ENCODE data around the gene SLC25A21. TPM values are rescaled to one million over a fixed set of nuclear protein-coding genes. Genes with fewer than 3 reads are reported as not detected.

The SLC25A21 gene
- total RNA-seq, 4 donors from 2014 or later = 2.0 TPM; not detected in 3

DNA sequence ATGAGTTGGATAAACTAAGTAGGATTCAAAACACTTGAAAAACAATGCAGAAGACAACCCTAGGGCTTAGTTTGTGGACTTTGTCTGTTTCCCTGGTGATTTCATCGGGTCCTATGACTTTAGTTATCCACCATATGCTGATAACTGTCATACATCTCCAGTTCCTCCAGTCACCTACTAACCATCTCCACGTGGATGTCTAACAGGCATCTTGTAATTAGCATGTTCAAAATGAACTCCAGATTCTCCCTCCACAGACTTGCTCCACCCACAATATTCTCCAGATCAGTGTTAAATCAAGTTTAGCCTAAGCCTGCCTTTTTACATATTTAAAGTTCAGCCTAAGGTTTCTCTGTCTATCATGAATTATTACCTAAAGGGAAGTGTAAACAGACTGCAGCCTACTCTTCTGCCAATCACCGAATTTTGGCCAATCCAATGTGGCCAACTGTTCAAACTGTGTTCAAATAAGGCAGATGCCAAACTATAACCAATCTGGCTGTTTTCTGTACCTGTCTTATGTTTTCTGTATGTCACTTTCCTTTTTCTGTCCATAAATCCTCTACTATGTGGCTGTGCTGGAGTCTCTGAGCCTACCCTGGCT lies 423.7 kb downstream of the SLC25A21 start:
- TF ChIP-seq POLR2A (IDR thresholded peaks at IDR 0.05) = no peak
- no peaks in the 10 kb centered on the region for H3K36me3 ChIP-seq
- WGBS = 51% methylated on average over 3 of the region's 3 CpGs
- DNase-seq (ENCODE audit: low spot score in 2 of 2) = no peak
- H3K4me1 ChIP-seq = no peaks in the 10 kb centered on the region
- no peak overlapping the region for H3K4me3 ChIP-seq
- H3K27ac ChIP-seq = no peak overlapping the region
- peaks cover 6% of the 10 kb centered on the region for H3K9me3 ChIP-seq
- H3K27me3 ChIP-seq = no peaks in the 10 kb centered on the region

DNA sequence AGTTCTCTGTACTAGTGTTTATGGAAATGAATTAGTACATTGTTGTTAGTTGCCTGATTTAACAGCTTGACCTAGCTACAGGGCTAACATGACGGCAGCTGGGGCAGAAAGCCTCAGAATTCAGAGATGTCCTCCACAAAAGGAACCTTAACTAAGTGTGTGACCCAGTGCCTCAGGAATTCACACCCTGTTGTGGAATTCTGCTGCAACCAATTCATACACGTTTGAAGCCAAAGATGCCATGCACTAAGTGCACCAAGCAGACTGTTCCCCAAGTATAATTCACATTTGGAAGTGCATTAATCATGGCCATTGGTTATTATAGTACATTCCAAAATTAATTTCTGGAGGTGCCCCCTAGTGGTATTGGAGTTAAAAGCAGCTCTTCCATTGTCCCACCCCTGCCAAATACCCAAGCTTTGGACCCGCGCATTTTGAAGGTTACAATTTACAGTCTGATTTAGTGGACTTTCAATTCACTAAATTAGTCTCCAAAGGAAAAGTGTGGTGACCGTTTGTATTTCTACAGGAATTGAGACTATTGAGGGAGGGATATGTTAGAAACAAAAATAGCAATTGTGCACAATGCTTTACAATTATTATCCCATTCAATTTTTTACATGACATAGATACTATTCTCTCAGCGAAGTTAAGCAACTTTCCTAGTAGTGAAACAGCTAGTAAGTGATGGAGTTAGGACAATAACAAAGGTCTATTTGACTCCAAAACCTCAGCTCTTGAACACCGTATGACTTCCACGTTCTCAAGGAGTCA lies 424.8 kb downstream of the SLC25A21 start:
- H3K4me1 ChIP-seq = no peaks in the 10 kb centered on the region
- TF ChIP-seq POLR2A (IDR thresholded peaks at IDR 0.05) = no peak
- TF ChIP-seq, protein P1, sequence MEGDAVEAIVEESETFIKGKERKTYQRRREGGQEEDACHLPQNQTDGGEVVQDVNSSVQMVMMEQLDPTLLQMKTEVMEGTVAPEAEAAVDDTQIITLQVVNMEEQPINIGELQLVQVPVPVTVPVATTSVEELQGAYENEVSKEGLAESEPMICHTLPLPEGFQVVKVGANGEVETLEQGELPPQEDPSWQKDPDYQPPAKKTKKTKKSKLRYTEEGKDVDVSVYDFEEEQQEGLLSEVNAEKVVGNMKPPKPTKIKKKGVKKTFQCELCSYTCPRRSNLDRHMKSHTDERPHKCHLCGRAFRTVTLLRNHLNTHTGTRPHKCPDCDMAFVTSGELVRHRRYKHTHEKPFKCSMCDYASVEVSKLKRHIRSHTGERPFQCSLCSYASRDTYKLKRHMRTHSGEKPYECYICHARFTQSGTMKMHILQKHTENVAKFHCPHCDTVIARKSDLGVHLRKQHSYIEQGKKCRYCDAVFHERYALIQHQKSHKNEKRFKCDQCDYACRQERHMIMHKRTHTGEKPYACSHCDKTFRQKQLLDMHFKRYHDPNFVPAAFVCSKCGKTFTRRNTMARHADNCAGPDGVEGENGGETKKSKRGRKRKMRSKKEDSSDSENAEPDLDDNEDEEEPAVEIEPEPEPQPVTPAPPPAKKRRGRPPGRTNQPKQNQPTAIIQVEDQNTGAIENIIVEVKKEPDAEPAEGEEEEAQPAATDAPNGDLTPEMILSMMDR (IDR thresholded peaks at IDR 0.05) = peak in 1 of 2 donors; percentile 13
- 64% methylated on average over 8 of the region's 8 CpGs for WGBS
- no peak for DNase-seq (ENCODE audit: low spot score in 2 of 2)
- peaks cover 6% of the 10 kb centered on the region for H3K9me3 ChIP-seq
- H3K36me3 ChIP-seq = no peaks in the 10 kb centered on the region
- no peaks in the 10 kb centered on the region for H3K27me3 ChIP-seq
- H3K4me3 ChIP-seq = no peak overlapping the region
- H3K27ac ChIP-seq = no peak overlapping the region

DNA sequence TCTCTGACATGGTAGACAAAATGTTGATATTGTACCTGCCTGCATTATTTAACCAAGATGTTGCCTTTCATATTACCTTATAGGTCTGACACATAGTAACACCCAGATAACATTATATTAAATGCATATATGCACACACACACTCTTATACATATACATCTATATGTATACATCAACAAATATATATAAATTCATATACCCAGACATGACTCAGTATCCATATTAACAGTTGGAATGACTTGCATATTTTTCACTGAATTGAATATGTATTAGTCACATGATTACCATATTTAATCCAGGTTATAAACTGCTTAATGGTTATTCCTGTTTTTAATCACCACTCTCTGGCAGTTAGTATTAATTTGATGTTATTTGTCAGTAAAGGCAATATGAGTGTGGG lies 425.5 kb downstream of the SLC25A21 start:
- no peak overlapping the region for H3K27ac ChIP-seq
- no peaks in the 10 kb centered on the region for H3K36me3 ChIP-seq
- H3K27me3 ChIP-seq = no peaks in the 10 kb centered on the region
- H3K4me3 ChIP-seq = no peak overlapping the region
- TF ChIP-seq, protein P1 (IDR thresholded peaks at IDR 0.05) = no peak
- TF ChIP-seq EP300 (IDR thresholded peaks at IDR 0.05) = no peak
- TF ChIP-seq POLR2AphosphoS5 (IDR thresholded peaks at IDR 0.05) = no peak
- TF ChIP-seq POLR2A (IDR thresholded peaks at IDR 0.05) = no peak
- H3K4me1 ChIP-seq = no peaks in the 10 kb centered on the region
- no peak for DNase-seq (ENCODE audit: low spot score in 2 of 2)
- H3K9me3 ChIP-seq = peaks cover 6% of the 10 kb centered on the region

DNA sequence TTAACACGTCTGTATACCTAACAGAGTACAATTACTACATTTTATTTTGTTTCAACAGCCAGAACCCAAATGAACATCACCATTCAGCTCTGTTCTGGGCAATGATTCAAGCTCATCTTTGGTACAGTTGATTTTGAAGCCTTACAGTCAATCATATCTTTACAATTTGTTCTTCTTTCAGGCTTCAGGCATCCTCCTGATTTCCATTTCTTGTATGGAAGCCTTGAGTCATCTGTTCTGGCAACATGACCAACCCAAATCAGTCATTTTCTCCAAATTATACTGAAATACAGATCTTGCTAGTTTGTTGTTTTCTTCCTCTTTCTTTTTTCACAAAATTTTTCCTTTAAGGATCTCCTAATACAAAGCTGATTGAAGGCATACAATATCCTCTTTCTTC lies 430.5 kb downstream of the SLC25A21 start:
- TF ChIP-seq EP300 (IDR thresholded peaks at IDR 0.05) (no peak), POLR2A (IDR thresholded peaks at IDR 0.05) (no peak), POLR2AphosphoS5 (IDR thresholded peaks at IDR 0.05) (no peak)
- TF ChIP-seq, protein P1 (IDR thresholded peaks at IDR 0.05) = no peak
- 35% methylated on average over 1 of the region's 1 CpG for WGBS
- no peaks in the 10 kb centered on the region for H3K27me3 ChIP-seq
- no peak overlapping the region for H3K27ac ChIP-seq
- no peak overlapping the region for H3K4me3 ChIP-seq
- no peaks in the 10 kb centered on the region for H3K36me3 ChIP-seq
- no peaks in the 10 kb centered on the region for H3K4me1 ChIP-seq
- peaks cover 6% of the 10 kb centered on the region for H3K9me3 ChIP-seq
- no peak for DNase-seq (ENCODE audit: low spot score in 2 of 2)

DNA sequence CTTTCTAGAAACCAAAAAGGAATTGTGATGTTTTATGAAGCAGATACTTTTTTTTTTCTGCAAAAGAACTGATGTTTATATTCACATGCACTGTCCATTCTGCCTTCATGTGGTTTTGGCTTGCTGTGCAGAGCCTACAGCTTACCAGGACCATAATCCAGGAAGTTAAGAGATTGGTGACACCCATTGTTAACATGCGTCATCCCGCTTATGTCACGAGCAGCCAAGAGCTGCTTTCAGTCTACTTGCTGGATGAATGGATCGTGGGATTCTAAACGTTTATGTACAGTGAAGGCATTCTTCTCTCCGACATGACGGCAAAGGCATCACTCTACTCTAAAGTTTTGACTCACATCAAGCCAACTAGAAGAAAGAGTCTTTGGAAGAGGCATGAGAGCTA lies 434.1 kb downstream of the SLC25A21 start:
- Histone ChIP-seq H3K4me3 (no peak overlapping the region), H3K4me1 (no peaks in the 10 kb centered on the region)
- 77% methylated on average over 7 of the region's 7 CpGs for WGBS

More for the DNA sequence above, 434.1 kb downstream of the SLC25A21 start:
- no peak overlapping the region for H3K27ac ChIP-seq
- TF ChIP-seq, protein P1 (IDR thresholded peaks at IDR 0.05) = no peak
- TF ChIP-seq EP300 (IDR thresholded peaks at IDR 0.05) (no peak), POLR2A (IDR thresholded peaks at IDR 0.05) (no peak), POLR2AphosphoS5 (IDR thresholded peaks at IDR 0.05) (no peak)
- no peak for DNase-seq (ENCODE audit: low spot score in 2 of 2)
- no peaks in the 10 kb centered on the region for H3K27me3 ChIP-seq
- H3K36me3 ChIP-seq = no peaks in the 10 kb centered on the region
- H3K9me3 ChIP-seq = no peaks in the 10 kb centered on the region

Data from suprapubic skin (tissue), 4 donors.